HG02571 (cell line): ENCODE results near the gene NKD1.
"Not testable (repeated sequence)": the region's sequence is repeated elsewhere in the genome, so short reads cannot be mapped to it uniquely, and the experiment has no call there.

ENCODE experiments used
- ATAC-seq: cut with Tn5 transposase; IDR thresholded peaks from one replicate; pipeline ENCODE4 v1.9.1; 2021; ENCODE audit warnings: mild to moderate bottlenecking, moderate library complexity; ENCODE audit not compliant: unreplicated experiment

NKD1 gene

GRCh38 chr16:50536258-50536645, 11.9 kb upstream of the NKD1 start:
- ATAC-seq: not testable (repeated sequence)

GRCh38 chr16:50537533-50538290, 10.5 kb upstream of the NKD1 start:
- no peak for ATAC-seq

GRCh38 chr16:50538411-50539052, 9.7 kb upstream of the NKD1 start:
- no peak for ATAC-seq

GRCh38 chr16:50539053-50539695, 9.0 kb upstream of the NKD1 start:
- no peak for ATAC-seq

GRCh38 chr16:50539822-50540710, 8.1 kb upstream of the NKD1 start:
- ATAC-seq: no peak

GRCh38 chr16:50540711-50541007, 7.5 kb upstream of the NKD1 start:
- ATAC-seq: no peak

GRCh38 chr16:50542703-50543102, 5.5 kb upstream of the NKD1 start:
- no peak for ATAC-seq

- ATAC-seq: no peak
These were observed 2.1 kb upstream of the NKD1 start for GRCh38 chr16:50546125-50546524.

- ATAC-seq: no peak
These were observed 664 bp upstream of the NKD1 start for GRCh38 chr16:50547340-50548124.

- ATAC-seq: no peak
These were observed 839 bp downstream of the NKD1 start for GRCh38 chr16:50548909-50549560.

- ATAC-seq: no peak
These were observed 1.3 kb downstream of the NKD1 start for GRCh38 chr16:50549561-50549915.

GRCh38 chr16:50550035-50550434, 1.8 kb downstream of the NKD1 start:
- no peak for ATAC-seq

- ATAC-seq: no peak
These were observed 2.9 kb downstream of the NKD1 start for GRCh38 chr16:50550866-50551641.

- no peak for ATAC-seq
These were observed 4.4 kb downstream of the NKD1 start for GRCh38 chr16:50552476-50553101.

- no peak for ATAC-seq
These were observed 5.0 kb downstream of the NKD1 start for GRCh38 chr16:50553182-50553710.

GRCh38 chr16:50553731-50554360, 5.7 kb downstream of the NKD1 start:
- no peak for ATAC-seq

GRCh38 chr16:50555269-50555875, 7.2 kb downstream of the NKD1 start:
- ATAC-seq: no peak
